ENCODE measurements around the gene KIF24. TPM values are rescaled to one million over a fixed set of nuclear protein-coding genes. Genes with fewer than 3 reads are reported as not detected.

Gene KIF24
- total and polyA plus RNA-seq, 2 donors (not counting 1 experiment from before 2014, with no cell fraction given): 0.07 to 0.79 TPM

- H3K27me3 ChIP-seq (replicated peaks in 1 of 4; ENCODE audit: control extremely low read depth in 1 of 4, control insufficient read depth in 3 of 4, insufficient read depth in 4 of 4, low read length in 3 of 4): no peaks in the 10 kb centered on the region
- Mint-ChIP-seq H3K4me3 (no peak overlapping the region), H3K27ac (no peak overlapping the region), H3K4me1 (no peaks in the 10 kb centered on the region), H3K27me3 (no peaks in the 10 kb centered on the region), H3K9me3 (ENCODE audit: insufficient read depth) (no peaks in the 10 kb centered on the region)
- TF ChIP-seq EZH2 (IDR thresholded peaks at IDR 0.05; ENCODE audit: borderline replicate concordance, insufficient read depth, low read depth, low read length, poor library complexity, severe bottlenecking) (no peak), CTCF (IDR thresholded peaks at IDR 0.05) (no peak)
- H3K9ac ChIP-seq (ENCODE audit: low read length): no peak overlapping the region
- DNase-seq (no peak), ATAC-seq (ENCODE audit: low read depth) (no peak)
- no peak overlapping the region for H3K4me3 ChIP-seq (ENCODE audit: control extremely low read depth in 1 of 5, extremely low read depth in 1 of 5, insufficient read depth in 1 of 5, low read depth in 2 of 5, low read length in 4 of 5)
- POLR2A ChIA-PET: no interaction called here
- no peaks in the 10 kb centered on the region for H3K4me1 ChIP-seq (ENCODE audit: control insufficient read depth in 2 of 2, insufficient read depth in 2 of 2, low read length in 2 of 2)
- no peak overlapping the region for H3K27ac ChIP-seq (ENCODE audit: low read length in 2 of 2)
- no peaks in the 10 kb centered on the region for H3K9me3 ChIP-seq (ENCODE audit: control extremely low read depth in 1 of 3, control insufficient read depth in 2 of 3, insufficient read depth in 1 of 3, low read length in 2 of 3)
- H4K20me1 ChIP-seq (ENCODE audit: control insufficient read depth, insufficient read depth, low read length, poor library complexity, severe bottlenecking): peaks cover 8% of the 10 kb centered on the region
- H3K4me2 ChIP-seq (replicated peaks; ENCODE audit: low read depth, low read length, poor library complexity, severe bottlenecking): no peak overlapping the region
- intact Hi-C loops (cut with micrococcal nuclease): no loop called here
- H3K79me2 ChIP-seq (ENCODE audit: control insufficient read depth, insufficient read depth, low read length): peaks cover 39% of the 10 kb centered on the region
- 94% methylated on average over 2 of the region's 2 CpGs for WGBS (ENCODE audit: insufficient coverage)
- CTCF ChIA-PET: interaction anchor here (0.7 kb wide), 1 partner anchor 409 kb away, joined by 6 read pairs; no protein-coding TSS in a partner anchor
- H2AFZ ChIP-seq (ENCODE audit: insufficient read depth, low read depth, low read length, poor library complexity, severe bottlenecking): no peak overlapping the region
- peaks cover 0 to 30% of the 10 kb centered on the region in 2 experiments for H3K36me3 ChIP-seq (replicated peaks in 1 of 2; ENCODE audit: control extremely low read depth in 1 of 2, control insufficient read depth in 1 of 2, extremely low read depth in 1 of 2, insufficient read depth in 2 of 2, low read length in 1 of 2)
These were observed 8.3 kb upstream of the KIF24 start for GRCh38 chr9:34337403-34337802.

- POLR2A ChIA-PET: interaction anchor here (0.6 kb wide), 1 partner anchor 349 kb away, joined by 3 read pairs; no protein-coding TSS in a partner anchor
These were observed 6.3 kb upstream of the KIF24 start for GRCh38 chr9:34335376-34335775.

More at GRCh38 chr9:34335376-34335775, 6.3 kb upstream of the KIF24 start:
- H3K9ac ChIP-seq (ENCODE audit: low read length): no peak overlapping the region
- H2AFZ ChIP-seq (ENCODE audit: insufficient read depth, low read depth, low read length, poor library complexity, severe bottlenecking): no peak overlapping the region
- no peaks in the 10 kb centered on the region for H3K27me3 ChIP-seq (replicated peaks in 1 of 4; ENCODE audit: control extremely low read depth in 1 of 4, control insufficient read depth in 3 of 4, insufficient read depth in 4 of 4, low read length in 3 of 4)
- peaks cover 0 to 18% of the 10 kb centered on the region in 2 experiments for H3K36me3 ChIP-seq (replicated peaks in 1 of 2; ENCODE audit: control extremely low read depth in 1 of 2, control insufficient read depth in 1 of 2, extremely low read depth in 1 of 2, insufficient read depth in 2 of 2, low read length in 1 of 2)
- no peak overlapping the region for H3K4me2 ChIP-seq (replicated peaks; ENCODE audit: low read depth, low read length, poor library complexity, severe bottlenecking)
- H3K4me3 ChIP-seq (ENCODE audit: control extremely low read depth in 1 of 5, extremely low read depth in 1 of 5, insufficient read depth in 1 of 5, low read depth in 2 of 5, low read length in 4 of 5): no peak overlapping the region
- Mint-ChIP-seq H3K27ac (no peak overlapping the region), H3K27me3 (no peaks in the 10 kb centered on the region), H3K4me3 (no peak overlapping the region), H3K9me3 (ENCODE audit: insufficient read depth) (no peaks in the 10 kb centered on the region), H3K4me1 (peaks cover 14% of the 10 kb centered on the region)
- ATAC-seq (ENCODE audit: low read depth) (no peak), DNase-seq (no peak)
- CTCF ChIA-PET: interaction anchor here (0.6 to 6.2 kb wide), 3 partner anchors 42 to 167 kb away, joined by 3 to 72 read pairs (median 43); partner anchors contain the start of gene MYORG
- H3K27ac ChIP-seq (ENCODE audit: low read length in 2 of 2): no peak overlapping the region
- H3K9me3 ChIP-seq (ENCODE audit: control extremely low read depth in 1 of 3, control insufficient read depth in 2 of 3, insufficient read depth in 1 of 3, low read length in 2 of 3): no peaks in the 10 kb centered on the region
- H4K20me1 ChIP-seq (ENCODE audit: control insufficient read depth, insufficient read depth, low read length, poor library complexity, severe bottlenecking): peaks cover 8% of the 10 kb centered on the region
- intact Hi-C loops (cut with micrococcal nuclease): no loop called here
- peaks cover 6 to 11% of the 10 kb centered on the region in 2 donors for H3K4me1 ChIP-seq (ENCODE audit: control insufficient read depth in 2 of 2, insufficient read depth in 2 of 2, low read length in 2 of 2)
- peaks cover 42% of the 10 kb centered on the region for H3K79me2 ChIP-seq (ENCODE audit: control insufficient read depth, insufficient read depth, low read length)
- WGBS (ENCODE audit: insufficient coverage): 100% methylated on average over 3 of the region's 4 CpGs
- TF ChIP-seq EZH2 (IDR thresholded peaks at IDR 0.05; ENCODE audit: borderline replicate concordance, insufficient read depth, low read depth, low read length, poor library complexity, severe bottlenecking): no peak
- TF ChIP-seq CTCF (IDR thresholded peaks at IDR 0.05): no peak
